Measurements from ENCODE around the gene MAPK10. TPM values are rescaled to one million over a fixed set of nuclear protein-coding genes. Genes with fewer than 3 reads are reported as not detected.
A peak's percentile ranks its signal among the peaks of the same experiment; 100 is the strongest.

MAPK10 gene
- total RNA-seq, 3 donors from 2014 or later = 4.2 to 19.2 (median 4.9) TPM

DNA sequence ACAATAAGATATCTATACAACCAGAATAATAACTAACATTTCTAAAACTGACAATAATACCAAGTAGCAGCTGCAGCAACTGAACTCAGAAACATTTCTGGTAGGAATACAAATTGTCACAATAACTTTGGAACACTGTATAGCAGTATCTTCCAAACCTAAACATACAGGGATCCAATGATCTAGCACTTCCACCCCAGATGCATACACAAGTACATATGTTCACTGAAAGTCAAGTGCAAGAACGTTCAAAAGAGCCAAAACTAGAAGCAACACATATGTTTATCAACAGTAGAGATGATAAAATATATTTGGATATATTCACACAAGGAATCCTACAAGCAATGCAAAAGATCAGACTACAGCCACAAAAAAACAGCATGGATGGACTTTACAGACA, 46.2 kb downstream of the MAPK10 start:
- intact Hi-C loops (cut with DNase I, micrococcal nuclease) = no loop called here
- Histone ChIP-seq H3K36me3 (ENCODE audit: low read depth) (no peaks in the 10 kb centered on the region), H3K9me3 (no peaks in the 10 kb centered on the region), H3K4me3 (no peak overlapping the region), H3K4me1 (ENCODE audit: low read depth) (no peaks in the 10 kb centered on the region)
- TF ChIP-seq, protein P1, sequence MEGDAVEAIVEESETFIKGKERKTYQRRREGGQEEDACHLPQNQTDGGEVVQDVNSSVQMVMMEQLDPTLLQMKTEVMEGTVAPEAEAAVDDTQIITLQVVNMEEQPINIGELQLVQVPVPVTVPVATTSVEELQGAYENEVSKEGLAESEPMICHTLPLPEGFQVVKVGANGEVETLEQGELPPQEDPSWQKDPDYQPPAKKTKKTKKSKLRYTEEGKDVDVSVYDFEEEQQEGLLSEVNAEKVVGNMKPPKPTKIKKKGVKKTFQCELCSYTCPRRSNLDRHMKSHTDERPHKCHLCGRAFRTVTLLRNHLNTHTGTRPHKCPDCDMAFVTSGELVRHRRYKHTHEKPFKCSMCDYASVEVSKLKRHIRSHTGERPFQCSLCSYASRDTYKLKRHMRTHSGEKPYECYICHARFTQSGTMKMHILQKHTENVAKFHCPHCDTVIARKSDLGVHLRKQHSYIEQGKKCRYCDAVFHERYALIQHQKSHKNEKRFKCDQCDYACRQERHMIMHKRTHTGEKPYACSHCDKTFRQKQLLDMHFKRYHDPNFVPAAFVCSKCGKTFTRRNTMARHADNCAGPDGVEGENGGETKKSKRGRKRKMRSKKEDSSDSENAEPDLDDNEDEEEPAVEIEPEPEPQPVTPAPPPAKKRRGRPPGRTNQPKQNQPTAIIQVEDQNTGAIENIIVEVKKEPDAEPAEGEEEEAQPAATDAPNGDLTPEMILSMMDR (IDR thresholded peaks at IDR 0.05) = no peak
- ATAC-seq = no peak
- no peak for DNase-seq

DNA sequence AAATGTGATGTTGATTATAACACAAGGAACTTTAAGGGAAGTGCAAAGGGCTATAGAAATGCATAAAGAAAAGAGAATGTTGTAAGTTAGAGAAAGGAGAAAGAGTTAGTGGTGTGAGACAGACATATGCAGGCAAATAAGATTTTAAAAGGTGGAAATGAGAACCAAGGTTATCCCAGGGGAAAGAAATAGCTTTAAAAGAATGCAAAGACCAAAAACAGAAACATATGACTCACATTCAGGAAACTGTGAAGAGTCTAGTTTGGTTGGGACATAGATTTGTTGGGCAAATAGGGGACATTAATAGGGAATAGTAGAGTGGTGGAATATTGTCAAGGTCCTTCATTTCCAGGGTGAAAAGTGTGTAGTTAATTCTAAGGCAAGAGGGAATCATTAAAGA, 52.4 kb downstream of the MAPK10 start:
- intact Hi-C loops (cut with DNase I, micrococcal nuclease) = no loop called here
- TF ChIP-seq, protein P1 (IDR thresholded peaks at IDR 0.05) = no peak
- H3K36me3 ChIP-seq (ENCODE audit: low read depth) = no peaks in the 10 kb centered on the region
- no peaks in the 10 kb centered on the region for H3K9me3 ChIP-seq
- ATAC-seq (no peak), DNase-seq (no peak)
- no peak overlapping the region for H3K4me3 ChIP-seq
- no peaks in the 10 kb centered on the region for H3K4me1 ChIP-seq (ENCODE audit: low read depth)

DNA sequence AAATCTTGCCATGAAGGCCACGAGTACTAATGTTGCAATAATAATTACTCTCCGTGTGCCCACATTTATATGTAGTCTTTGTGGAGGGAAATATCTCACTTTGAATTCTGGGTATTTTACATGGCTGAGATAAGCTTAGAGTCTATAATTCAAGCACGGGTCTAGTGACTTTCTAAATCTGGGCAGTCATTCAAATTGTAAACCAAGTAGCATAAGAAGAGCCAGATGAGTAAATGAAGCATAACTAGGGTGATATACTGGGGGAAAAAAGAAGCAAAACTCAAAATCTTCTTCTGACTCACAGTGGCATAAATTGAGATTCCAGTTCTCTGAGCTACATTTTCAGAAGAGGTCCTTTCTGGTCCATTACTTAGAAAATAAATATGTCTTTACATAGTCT, 53.0 kb downstream of the MAPK10 start:
- H3K9me3 ChIP-seq = no peaks in the 10 kb centered on the region
- H3K4me3 ChIP-seq = no peak overlapping the region
- H3K4me1 ChIP-seq (ENCODE audit: low read depth) = no peaks in the 10 kb centered on the region
- DNase-seq (no peak), ATAC-seq (no peak)
- no peaks in the 10 kb centered on the region for H3K36me3 ChIP-seq (ENCODE audit: low read depth)
- TF ChIP-seq, protein P1 (IDR thresholded peaks at IDR 0.05) = no peak
- intact Hi-C loops (cut with DNase I, micrococcal nuclease) = no loop called here

DNA sequence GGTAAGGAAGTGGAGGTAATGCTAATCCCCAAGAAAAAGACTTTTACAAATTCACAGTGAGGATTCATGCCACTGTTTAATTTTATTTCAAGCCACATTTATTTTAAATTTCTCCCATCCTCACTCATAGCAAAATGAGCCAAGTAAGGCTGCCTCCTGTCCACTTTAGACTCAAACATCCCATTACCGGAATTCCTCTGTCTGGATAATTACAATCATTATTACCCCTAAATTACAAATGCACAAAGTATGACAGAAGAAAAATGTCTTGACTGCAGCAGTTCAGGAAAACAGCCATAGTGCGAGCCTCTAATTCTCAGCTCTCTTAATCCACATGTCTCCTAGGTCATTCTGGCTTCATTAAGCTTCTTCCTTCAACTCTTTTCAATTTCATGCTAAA, 57.0 kb downstream of the MAPK10 start:
- DNase-seq (no peak), ATAC-seq (no peak)
- no peaks in the 10 kb centered on the region for H3K9me3 ChIP-seq
- H3K36me3 ChIP-seq (ENCODE audit: low read depth) = no peaks in the 10 kb centered on the region
- TF ChIP-seq, protein P1 (IDR thresholded peaks at IDR 0.05) = no peak
- H3K4me1 ChIP-seq (ENCODE audit: low read depth) = no peaks in the 10 kb centered on the region
- H3K4me3 ChIP-seq = no peak overlapping the region
- intact Hi-C loops (cut with DNase I, micrococcal nuclease) = no loop called here

DNA sequence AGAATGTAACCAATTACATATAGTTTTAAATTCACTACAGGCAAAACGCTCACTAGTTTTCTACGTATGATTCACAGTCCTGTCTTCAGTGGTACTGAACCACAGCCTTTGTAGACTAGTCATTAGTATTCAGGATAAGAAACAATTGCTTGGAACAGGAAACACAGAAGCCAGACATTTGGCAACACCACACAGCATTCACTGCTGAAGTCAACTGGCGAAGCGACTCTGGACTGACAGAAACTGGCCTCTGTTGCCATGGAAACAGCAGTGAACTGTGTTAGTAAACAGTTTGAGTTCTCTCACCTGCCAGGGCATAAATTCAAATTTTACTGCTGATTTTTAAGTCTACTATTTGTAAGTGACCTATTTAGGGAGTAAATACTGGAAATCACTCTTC, 57.6 kb downstream of the MAPK10 start:
- TF ChIP-seq, protein P1 (IDR thresholded peaks at IDR 0.05) = no peak
- Histone ChIP-seq H3K36me3 (ENCODE audit: low read depth) (no peaks in the 10 kb centered on the region), H3K9me3 (no peaks in the 10 kb centered on the region), H3K4me3 (no peak overlapping the region), H3K4me1 (ENCODE audit: low read depth) (no peaks in the 10 kb centered on the region)
- intact Hi-C loops (cut with DNase I, micrococcal nuclease) = no loop called here
- DNase-seq = peak in 1 of 3 donors; percentile 11
- peak; percentile 52 for ATAC-seq

DNA sequence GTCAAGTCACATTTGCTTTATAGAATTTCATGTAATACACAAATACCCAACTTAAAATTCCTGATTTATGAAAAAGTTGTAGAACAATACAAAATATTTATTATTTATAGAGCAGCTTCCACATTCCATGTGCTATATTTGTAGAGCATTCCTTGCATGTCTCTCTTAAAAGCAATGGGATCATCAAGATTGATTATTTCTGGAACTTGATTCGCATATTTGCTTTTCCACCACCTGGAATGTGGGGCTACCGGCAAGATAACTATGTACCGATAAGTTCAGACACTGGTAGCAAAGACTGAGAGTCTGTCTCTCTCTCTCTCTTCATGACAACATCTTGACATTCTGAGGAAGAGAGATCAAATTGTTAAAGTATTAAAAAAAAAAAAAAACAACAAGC, 59.3 kb downstream of the MAPK10 start:
- H3K4me3 ChIP-seq = no peak overlapping the region
- H3K4me1 ChIP-seq (ENCODE audit: low read depth) = no peaks in the 10 kb centered on the region
- TF ChIP-seq, protein P1 (IDR thresholded peaks at IDR 0.05) = no peak
- intact Hi-C loops (cut with DNase I, micrococcal nuclease) = no loop called here
- no peaks in the 10 kb centered on the region for H3K9me3 ChIP-seq
- DNase-seq (no peak), ATAC-seq (no peak)
- H3K36me3 ChIP-seq (ENCODE audit: low read depth) = no peaks in the 10 kb centered on the region
